WTC11 (cell line): Measurements from ENCODE around the gene HLA-C. TPM values are rescaled to one million over a fixed set of nuclear protein-coding genes. Genes with fewer than 3 reads are reported as not detected.

Experiments
- ATAC-seq: fragments of 200-7000 bp; cut with Tn5 transposase; 2 replicates; pipeline ENCODE4 v1.10.0; 2021; ENCODE audit warnings: mild to moderate bottlenecking, moderate library complexity
- CTCF ChIA-PET: fragments of 300-600 bp; sonication (Branson Sonifier 250); formaldehyde crosslinking; loops from one replicate; lab custom pipeline; 2021; ENCODE audit warnings: antibody characterized with exemption; lab: Charles Lee
- POLR2A ChIA-PET: fragments of 350-600 bp; sonication (Branson Sonifier 250); formaldehyde crosslinking; loops from one replicate; lab custom pipeline; 2021; ENCODE audit warnings: antibody characterized with exemption; lab: Charles Lee
- DNase-seq: peaks from one replicate; pipeline ENCODE4 v3.0.0; 2021; ENCODE audit warnings: low spot score
- H3K27ac Mint-ChIP-seq: 2 replicates; pipeline ENCODE4 v1.8.0; 2021; ENCODE audit warnings: mixed read lengths
- H3K27me3 Mint-ChIP-seq: 2 replicates; pipeline ENCODE4 v1.8.0; 2021; ENCODE audit warnings: low read depth, mild to moderate bottlenecking, moderate library complexity, mixed read lengths
- H3K36me3 Mint-ChIP-seq: 2 replicates; pipeline ENCODE4 v1.8.0; 2021; ENCODE audit warnings: mixed read lengths
- H3K4me1 Mint-ChIP-seq: 2 replicates; pipeline ENCODE4 v1.8.0; 2022; ENCODE audit warnings: mixed read lengths
- H3K4me3 Mint-ChIP-seq: 2 replicates; pipeline ENCODE4 v1.8.0; 2021; ENCODE audit warnings: mild to moderate bottlenecking, moderate library complexity, mixed read lengths
- H3K9me3 Mint-ChIP-seq: 2 replicates; pipeline ENCODE4 v1.8.0; 2021; ENCODE audit warnings: mixed read lengths
- GTF2I ChIP-seq: fragments of 250-450 bp; sonication (Bioruptor Pico); conservative IDR thresholded peaks from 2 replicates; pipeline ENCODE4 v1.4.0; 2021; ENCODE audit warnings: mild to moderate bottlenecking
- HMGA2 ChIP-seq: fragments of 250-450 bp; sonication (Bioruptor Pico); IDR thresholded peaks from 2 replicates; pipeline ENCODE4 v1.4.0; 2021; ENCODE audit warnings: mild to moderate bottlenecking, moderate library complexity
- IRF2 ChIP-seq: sonication (generic); formaldehyde crosslinking; IDR thresholded peaks from 2 replicates; pipeline ENCODE4 v1.8.0; 2022; ENCODE audit warnings: low read depth, missing genetic modification reagents, borderline replicate concordance
- JAZF1 ChIP-seq: fragments of 250-450 bp; sonication (Bioruptor Pico); IDR thresholded peaks from 2 replicates; pipeline ENCODE4 v1.9.0; 2021; ENCODE audit warnings: moderate library complexity, mild to moderate bottlenecking, inconsistent platforms
- NFE2L1 ChIP-seq: sonication (generic); formaldehyde crosslinking; IDR thresholded peaks from 2 replicates; pipeline ENCODE4 v1.8.1; 2023; ENCODE audit warnings: missing genetic modification reagents
- PRRX2 ChIP-seq: fragments of 250-450 bp; sonication (Bioruptor Pico); IDR thresholded peaks from 2 replicates; pipeline ENCODE4 v1.8.0; 2021; ENCODE audit warnings: mild to moderate bottlenecking
- SMAD3 ChIP-seq: sonication (generic); formaldehyde crosslinking; IDR thresholded peaks from 2 replicates; pipeline ENCODE4 v1.8.0; 2022; ENCODE audit warnings: missing genetic modification reagents, mild to moderate bottlenecking, borderline replicate concordance
- ZNF138 ChIP-seq: sonication (generic); formaldehyde crosslinking; conservative IDR thresholded peaks from 2 replicates; pipeline ENCODE4 v1.8.1; 2022; ENCODE audit warnings: mild to moderate bottlenecking, moderate library complexity, missing genetic modification reagents
- ZNF263 ChIP-seq: sonication (generic); formaldehyde crosslinking; IDR thresholded peaks from 2 replicates; pipeline ENCODE4 v1.8.1; 2022; ENCODE audit warnings: low read depth, mild to moderate bottlenecking, moderate library complexity, missing genetic modification reagents
- ZNF317 ChIP-seq: sonication (generic); formaldehyde crosslinking; IDR thresholded peaks from 2 replicates; pipeline ENCODE4 v1.8.1; 2023; ENCODE audit warnings: low read depth, mild to moderate bottlenecking, moderate library complexity, missing genetic modification reagents, borderline replicate concordance
- ZNF416 ChIP-seq: fragments of 250-450 bp; sonication (Bioruptor Pico); IDR thresholded peaks from 2 replicates; pipeline ENCODE4 v1.9.0; 2021; ENCODE audit warnings: mild to moderate bottlenecking, inconsistent platforms
- ZNF423 ChIP-seq: fragments of 250-450 bp; sonication (Bioruptor Pico); IDR thresholded peaks from 2 replicates; pipeline ENCODE4 v2.1.2; 2022; ENCODE audit warnings: mild to moderate bottlenecking, moderate library complexity
- total RNA-seq: library from RNA; stranded (reverse); gene quantifications from 3 replicates; pipeline ENCODE4 v1.2.3, GENCODE V29; 2021
- TF ChIP-seq, protein P1 (sequence below): sonication (generic); formaldehyde crosslinking; IDR thresholded peaks from 2 replicates; pipeline ENCODE4 v1.8.0; 2022; ENCODE audit warnings: missing genetic modification reagents
- TF ChIP-seq, protein P2 (sequence below): sonication (generic); formaldehyde crosslinking; conservative IDR thresholded peaks from 2 replicates; pipeline ENCODE4 v1.8.1; 2022; ENCODE audit warnings: mild to moderate bottlenecking, missing genetic modification reagents
- TF ChIP-seq, protein P3 (sequence below): sonication (generic); formaldehyde crosslinking; IDR thresholded peaks from 2 replicates; pipeline ENCODE4 v1.8.0; 2022; ENCODE audit warnings: mild to moderate bottlenecking, missing genetic modification reagents
- TF ChIP-seq, protein P4 (sequence below): sonication (generic); formaldehyde crosslinking; IDR thresholded peaks from 2 replicates; pipeline ENCODE4 v1.8.1; 2022; ENCODE audit warnings: low read depth, mild to moderate bottlenecking, moderate library complexity, missing genetic modification reagents, borderline replicate concordance
- TF ChIP-seq, protein P5 (sequence below): sonication (generic); formaldehyde crosslinking; IDR thresholded peaks from 2 replicates; pipeline ENCODE4 v1.8.0; 2023; ENCODE audit warnings: missing genetic modification reagents, mild to moderate bottlenecking, borderline replicate concordance
- TF ChIP-seq, protein P6 (sequence below): fragments of 250-450 bp; sonication (Bioruptor Pico); conservative IDR thresholded peaks from 2 replicates; pipeline ENCODE4 v1.9.0; 2021; ENCODE audit warnings: mild to moderate bottlenecking
- TF ChIP-seq, protein P7 (sequence below): sonication (generic); formaldehyde crosslinking; IDR thresholded peaks from 2 replicates; pipeline ENCODE4 v1.8.1; 2023; ENCODE audit warnings: mild to moderate bottlenecking, missing genetic modification reagents
- TF ChIP-seq, protein P8 (sequence below): sonication (generic); formaldehyde crosslinking; IDR thresholded peaks from 2 replicates; pipeline ENCODE4 v1.8.1; 2022; ENCODE audit warnings: mild to moderate bottlenecking, missing genetic modification reagents, moderate library complexity, borderline replicate concordance

Gene HLA-C
- total RNA-seq, 1 experiment from 2014 or later: 82.9 TPM

DNA sequence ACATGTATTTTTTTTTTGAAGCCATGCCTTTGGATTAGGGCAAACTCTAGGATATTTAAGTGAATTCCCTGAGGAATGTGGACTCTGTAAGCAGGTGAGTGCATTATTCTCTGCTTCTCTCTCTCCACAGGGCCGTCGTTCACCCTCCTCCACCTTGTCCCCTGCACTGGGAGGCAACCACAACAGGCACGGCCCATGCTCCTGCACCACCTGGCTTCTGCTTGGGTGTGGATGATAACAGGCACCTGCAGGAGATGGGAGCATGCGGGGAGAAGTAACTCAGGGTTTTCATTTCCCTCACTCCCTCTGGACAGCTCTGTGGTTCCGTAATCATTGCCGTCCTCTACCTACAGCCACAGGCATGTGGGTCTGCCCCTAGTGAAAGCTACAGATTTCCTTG, 43.4 kb downstream of the HLA-C start:
- TF ChIP-seq, protein P1, sequence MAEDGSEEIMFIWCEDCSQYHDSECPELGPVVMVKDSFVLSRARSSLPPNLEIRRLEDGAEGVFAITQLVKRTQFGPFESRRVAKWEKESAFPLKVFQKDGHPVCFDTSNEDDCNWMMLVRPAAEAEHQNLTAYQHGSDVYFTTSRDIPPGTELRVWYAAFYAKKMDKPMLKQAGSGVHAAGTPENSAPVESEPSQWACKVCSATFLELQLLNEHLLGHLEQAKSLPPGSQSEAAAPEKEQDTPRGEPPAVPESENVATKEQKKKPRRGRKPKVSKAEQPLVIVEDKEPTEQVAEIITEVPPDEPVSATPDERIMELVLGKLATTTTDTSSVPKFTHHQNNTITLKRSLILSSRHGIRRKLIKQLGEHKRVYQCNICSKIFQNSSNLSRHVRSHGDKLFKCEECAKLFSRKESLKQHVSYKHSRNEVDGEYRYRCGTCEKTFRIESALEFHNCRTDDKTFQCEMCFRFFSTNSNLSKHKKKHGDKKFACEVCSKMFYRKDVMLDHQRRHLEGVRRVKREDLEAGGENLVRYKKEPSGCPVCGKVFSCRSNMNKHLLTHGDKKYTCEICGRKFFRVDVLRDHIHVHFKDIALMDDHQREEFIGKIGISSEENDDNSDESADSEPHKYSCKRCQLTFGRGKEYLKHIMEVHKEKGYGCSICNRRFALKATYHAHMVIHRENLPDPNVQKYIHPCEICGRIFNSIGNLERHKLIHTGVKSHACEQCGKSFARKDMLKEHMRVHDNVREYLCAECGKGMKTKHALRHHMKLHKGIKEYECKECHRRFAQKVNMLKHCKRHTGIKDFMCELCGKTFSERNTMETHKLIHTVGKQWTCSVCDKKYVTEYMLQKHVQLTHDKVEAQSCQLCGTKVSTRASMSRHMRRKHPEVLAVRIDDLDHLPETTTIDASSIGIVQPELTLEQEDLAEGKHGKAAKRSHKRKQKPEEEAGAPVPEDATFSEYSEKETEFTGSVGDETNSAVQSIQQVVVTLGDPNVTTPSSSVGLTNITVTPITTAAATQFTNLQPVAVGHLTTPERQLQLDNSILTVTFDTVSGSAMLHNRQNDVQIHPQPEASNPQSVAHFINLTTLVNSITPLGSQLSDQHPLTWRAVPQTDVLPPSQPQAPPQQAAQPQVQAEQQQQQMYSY (CRISPR knock-in tag): no peak
- TF ChIP-seq NFE2L1 (CRISPR knock-in tag) (no peak), JAZF1 (no peak), PRRX2 (no peak), ZNF416 (CRISPR knock-in tag) (no peak), HMGA2 (CRISPR knock-in tag) (no peak), GTF2I (no peak), IRF2 (CRISPR knock-in tag) (no peak)
- TF ChIP-seq, protein P2, sequence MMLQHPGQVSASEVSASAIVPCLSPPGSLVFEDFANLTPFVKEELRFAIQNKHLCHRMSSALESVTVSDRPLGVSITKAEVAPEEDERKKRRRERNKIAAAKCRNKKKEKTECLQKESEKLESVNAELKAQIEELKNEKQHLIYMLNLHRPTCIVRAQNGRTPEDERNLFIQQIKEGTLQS (CRISPR knock-in tag): no peak
- TF ChIP-seq, protein P3, sequence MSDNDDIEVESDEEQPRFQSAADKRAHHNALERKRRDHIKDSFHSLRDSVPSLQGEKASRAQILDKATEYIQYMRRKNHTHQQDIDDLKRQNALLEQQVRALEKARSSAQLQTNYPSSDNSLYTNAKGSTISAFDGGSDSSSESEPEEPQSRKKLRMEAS (CRISPR knock-in tag): no peak
- TF ChIP-seq, protein P4, sequence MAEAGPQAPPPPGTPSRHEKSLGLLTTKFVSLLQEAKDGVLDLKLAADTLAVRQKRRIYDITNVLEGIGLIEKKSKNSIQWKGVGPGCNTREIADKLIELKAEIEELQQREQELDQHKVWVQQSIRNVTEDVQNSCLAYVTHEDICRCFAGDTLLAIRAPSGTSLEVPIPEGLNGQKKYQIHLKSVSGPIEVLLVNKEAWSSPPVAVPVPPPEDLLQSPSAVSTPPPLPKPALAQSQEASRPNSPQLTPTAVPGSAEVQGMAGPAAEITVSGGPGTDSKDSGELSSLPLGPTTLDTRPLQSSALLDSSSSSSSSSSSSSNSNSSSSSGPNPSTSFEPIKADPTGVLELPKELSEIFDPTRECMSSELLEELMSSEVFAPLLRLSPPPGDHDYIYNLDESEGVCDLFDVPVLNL: no peak
- TF ChIP-seq, protein P5, sequence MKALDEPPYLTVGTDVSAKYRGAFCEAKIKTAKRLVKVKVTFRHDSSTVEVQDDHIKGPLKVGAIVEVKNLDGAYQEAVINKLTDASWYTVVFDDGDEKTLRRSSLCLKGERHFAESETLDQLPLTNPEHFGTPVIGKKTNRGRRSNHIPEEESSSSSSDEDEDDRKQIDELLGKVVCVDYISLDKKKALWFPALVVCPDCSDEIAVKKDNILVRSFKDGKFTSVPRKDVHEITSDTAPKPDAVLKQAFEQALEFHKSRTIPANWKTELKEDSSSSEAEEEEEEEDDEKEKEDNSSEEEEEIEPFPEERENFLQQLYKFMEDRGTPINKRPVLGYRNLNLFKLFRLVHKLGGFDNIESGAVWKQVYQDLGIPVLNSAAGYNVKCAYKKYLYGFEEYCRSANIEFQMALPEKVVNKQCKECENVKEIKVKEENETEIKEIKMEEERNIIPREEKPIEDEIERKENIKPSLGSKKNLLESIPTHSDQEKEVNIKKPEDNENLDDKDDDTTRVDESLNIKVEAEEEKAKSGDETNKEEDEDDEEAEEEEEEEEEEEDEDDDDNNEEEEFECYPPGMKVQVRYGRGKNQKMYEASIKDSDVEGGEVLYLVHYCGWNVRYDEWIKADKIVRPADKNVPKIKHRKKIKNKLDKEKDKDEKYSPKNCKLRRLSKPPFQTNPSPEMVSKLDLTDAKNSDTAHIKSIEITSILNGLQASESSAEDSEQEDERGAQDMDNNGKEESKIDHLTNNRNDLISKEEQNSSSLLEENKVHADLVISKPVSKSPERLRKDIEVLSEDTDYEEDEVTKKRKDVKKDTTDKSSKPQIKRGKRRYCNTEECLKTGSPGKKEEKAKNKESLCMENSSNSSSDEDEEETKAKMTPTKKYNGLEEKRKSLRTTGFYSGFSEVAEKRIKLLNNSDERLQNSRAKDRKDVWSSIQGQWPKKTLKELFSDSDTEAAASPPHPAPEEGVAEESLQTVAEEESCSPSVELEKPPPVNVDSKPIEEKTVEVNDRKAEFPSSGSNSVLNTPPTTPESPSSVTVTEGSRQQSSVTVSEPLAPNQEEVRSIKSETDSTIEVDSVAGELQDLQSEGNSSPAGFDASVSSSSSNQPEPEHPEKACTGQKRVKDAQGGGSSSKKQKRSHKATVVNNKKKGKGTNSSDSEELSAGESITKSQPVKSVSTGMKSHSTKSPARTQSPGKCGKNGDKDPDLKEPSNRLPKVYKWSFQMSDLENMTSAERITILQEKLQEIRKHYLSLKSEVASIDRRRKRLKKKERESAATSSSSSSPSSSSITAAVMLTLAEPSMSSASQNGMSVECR: no peak
- TF ChIP-seq, protein P6, sequence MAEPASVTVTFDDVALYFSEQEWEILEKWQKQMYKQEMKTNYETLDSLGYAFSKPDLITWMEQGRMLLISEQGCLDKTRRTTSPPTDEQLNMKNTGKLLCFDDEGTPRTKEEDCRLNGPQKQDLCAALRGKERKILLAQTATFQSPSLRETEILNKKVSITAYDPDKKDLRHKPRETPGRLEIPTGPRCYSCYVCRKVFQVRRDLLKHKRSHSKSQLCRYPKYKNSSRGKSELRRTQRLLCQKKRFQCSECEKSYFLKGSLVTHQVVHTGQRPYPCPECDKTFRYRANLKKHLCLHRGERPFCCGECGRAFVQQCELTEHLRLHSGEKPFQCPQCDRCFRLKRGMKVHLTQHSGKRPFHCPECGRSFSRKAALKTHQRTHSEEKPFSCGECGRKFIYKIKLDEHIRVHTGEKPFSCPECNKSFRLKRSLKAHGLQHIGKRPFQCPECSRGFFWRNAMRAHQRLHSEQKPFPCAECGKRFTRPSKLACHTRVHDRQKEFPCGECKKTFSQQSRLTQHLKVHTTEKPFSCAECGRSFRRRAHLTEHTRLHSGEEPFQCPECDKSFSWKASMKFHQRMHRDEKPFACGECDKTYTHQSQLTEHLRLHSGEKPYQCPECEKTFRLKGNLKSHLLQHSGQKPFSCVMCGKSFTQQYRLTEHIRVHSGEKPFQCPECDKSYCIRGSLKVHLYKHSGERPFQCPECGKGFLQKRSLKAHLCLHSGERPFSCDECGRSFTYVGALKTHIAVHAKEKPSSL (CRISPR knock-in tag): no peak
- Mint-ChIP-seq H3K4me1 (no peaks in the 10 kb centered on the region), H3K27me3 (peaks cover 9% of the 10 kb centered on the region; the same call in 1 of the 2 replicates), H3K4me3 (no peak overlapping the region), H3K9me3 (no peaks in the 10 kb centered on the region), H3K36me3 (no peaks in the 10 kb centered on the region), H3K27ac (no peak overlapping the region)
- CTCF ChIA-PET: interaction anchor here (0.7 kb wide), 1 partner anchor 12 kb away, joined by 3 read pairs; no protein-coding TSS in a partner anchor
- no peak for DNase-seq
- no peak for ATAC-seq
- POLR2A ChIA-PET: no interaction called here

DNA sequence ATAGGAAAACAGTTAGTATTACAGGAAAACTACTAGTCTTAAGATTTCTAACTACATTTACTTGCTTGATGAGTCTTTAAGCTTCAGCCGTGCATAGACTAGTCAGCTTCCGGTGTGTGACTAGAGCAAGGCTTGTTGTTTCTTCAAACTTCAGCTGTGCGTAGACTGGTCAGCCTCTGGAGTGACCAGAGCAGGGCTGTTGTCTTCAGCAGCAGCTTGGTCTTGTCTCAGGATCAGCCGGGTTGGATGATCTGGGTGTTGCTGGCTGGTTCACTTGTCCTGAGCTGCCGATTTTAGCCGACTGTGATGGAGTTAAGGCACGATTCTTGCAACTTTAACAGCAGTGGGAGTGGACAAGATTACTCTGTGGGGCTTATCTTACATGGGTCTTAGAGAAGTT, 44.7 kb downstream of the HLA-C start:
- CTCF ChIA-PET: interaction anchor here (1.0 kb wide), 1 partner anchor 16 kb away, joined by 5 read pairs; no protein-coding TSS in a partner anchor
- ATAC-seq (no peak), DNase-seq (no peak)
- no peak overlapping the region for H3K4me3 Mint-ChIP-seq
- POLR2A ChIA-PET: no interaction called here
- no peaks in the 10 kb centered on the region for H3K36me3 Mint-ChIP-seq
- no peak overlapping the region for H3K27ac Mint-ChIP-seq
- no peaks in the 10 kb centered on the region for H3K4me1 Mint-ChIP-seq
- peaks cover 9% of the 10 kb centered on the region; the same call in 1 of the 2 replicates for H3K27me3 Mint-ChIP-seq
- no peaks in the 10 kb centered on the region for H3K9me3 Mint-ChIP-seq
- no peak for TF ChIP-seq ZNF263 (CRISPR knock-in tag)
- no peak for TF ChIP-seq SMAD3 (CRISPR knock-in tag)
- TF ChIP-seq ZNF138 (CRISPR knock-in tag): no peak
- TF ChIP-seq ZNF423 (CRISPR knock-in tag): no peak
- TF ChIP-seq, protein P7, sequence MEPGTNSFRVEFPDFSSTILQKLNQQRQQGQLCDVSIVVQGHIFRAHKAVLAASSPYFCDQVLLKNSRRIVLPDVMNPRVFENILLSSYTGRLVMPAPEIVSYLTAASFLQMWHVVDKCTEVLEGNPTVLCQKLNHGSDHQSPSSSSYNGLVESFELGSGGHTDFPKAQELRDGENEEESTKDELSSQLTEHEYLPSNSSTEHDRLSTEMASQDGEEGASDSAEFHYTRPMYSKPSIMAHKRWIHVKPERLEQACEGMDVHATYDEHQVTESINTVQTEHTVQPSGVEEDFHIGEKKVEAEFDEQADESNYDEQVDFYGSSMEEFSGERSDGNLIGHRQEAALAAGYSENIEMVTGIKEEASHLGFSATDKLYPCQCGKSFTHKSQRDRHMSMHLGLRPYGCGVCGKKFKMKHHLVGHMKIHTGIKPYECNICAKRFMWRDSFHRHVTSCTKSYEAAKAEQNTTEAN (CRISPR knock-in tag): no peak
- TF ChIP-seq ZNF317 (CRISPR knock-in tag): no peak
- TF ChIP-seq, protein P8, sequence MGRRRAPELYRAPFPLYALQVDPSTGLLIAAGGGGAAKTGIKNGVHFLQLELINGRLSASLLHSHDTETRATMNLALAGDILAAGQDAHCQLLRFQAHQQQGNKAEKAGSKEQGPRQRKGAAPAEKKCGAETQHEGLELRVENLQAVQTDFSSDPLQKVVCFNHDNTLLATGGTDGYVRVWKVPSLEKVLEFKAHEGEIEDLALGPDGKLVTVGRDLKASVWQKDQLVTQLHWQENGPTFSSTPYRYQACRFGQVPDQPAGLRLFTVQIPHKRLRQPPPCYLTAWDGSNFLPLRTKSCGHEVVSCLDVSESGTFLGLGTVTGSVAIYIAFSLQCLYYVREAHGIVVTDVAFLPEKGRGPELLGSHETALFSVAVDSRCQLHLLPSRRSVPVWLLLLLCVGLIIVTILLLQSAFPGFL (CRISPR knock-in tag): no peak
